Uterus (tissue), 2 donors: ENCODE data around the gene ZNF462.

Experiments used
- CTCF ChIP-seq, 4 experiments: fragments of 200-600 bp in 2 of 4; fragments of 450-650 bp in 2 of 4; sonication (generic) in 2 of 4; IDR thresholded peaks; one replicate each; pipeline ENCODE4 v1.5.1; 2016 to 2019; ENCODE audit warnings: antibody characterized with exemption in 4 of 4, mild to moderate bottlenecking in 2 of 4, moderate library complexity in 1 of 4
- POLR2A ChIP-seq, 2 donors: fragments of 450-650 bp; IDR thresholded peaks; one replicate each; pipeline ENCODE4 v1.6.1; 2016; ENCODE audit warnings: antibody characterized with exemption in 2 of 2, mild to moderate bottlenecking in 1 of 2, moderate library complexity in 1 of 2

GRCh38 chr9:106820866-106821265 lies 42.1 kb upstream of the ZNF462 start:
- TF ChIP-seq CTCF (IDR thresholded peaks at IDR 0.05) (no peak), POLR2A (IDR thresholded peaks at IDR 0.05) (no peak)
